SK-N-MC (cell line): Measurements from ENCODE around the gene CFAP119.

Experiments used
- EZH2 ChIP-seq: fragments of 200-600 bp; sonication (generic); IDR thresholded peaks from one replicate; pipeline ENCODE4 v1.6.1; 2017; ENCODE audit warnings: antibody characterized with exemption
- FOXP2 ChIP-seq: optimal IDR thresholded peaks from 2 replicates; pipeline ENCODE3; 2011; ENCODE audit warnings: mild to moderate bottlenecking, moderate library complexity; ENCODE audit not compliant: insufficient read depth; ENCODE audit errors: extremely low read length, control extremely low read depth
- POLR2AphosphoS5 ChIP-seq: IDR thresholded peaks from 2 replicates; pipeline ENCODE4 v1.6.1; 2012; ENCODE audit warnings: mild to moderate bottlenecking, low read depth, low read length, borderline replicate concordance

DNA sequence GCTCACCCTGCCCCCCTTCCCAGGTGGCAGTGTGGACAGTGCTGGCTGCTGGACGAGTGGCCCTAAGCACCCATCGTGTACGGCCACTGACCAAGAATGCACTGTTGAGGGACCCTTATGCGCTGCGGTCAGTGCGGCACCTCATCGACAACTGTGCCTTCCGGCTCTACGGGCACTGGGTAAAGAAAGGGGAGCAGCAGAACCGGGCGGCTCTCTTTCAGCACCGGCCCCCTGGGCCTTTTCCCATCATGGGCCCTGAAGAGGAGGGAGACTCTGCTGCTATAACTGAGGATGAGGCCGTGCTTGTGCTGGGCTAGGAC lies 5.1 kb downstream of the CFAP119 start:
- no peak; the same call in 1 of the 2 replicates for TF ChIP-seq POLR2AphosphoS5
- no peak for TF ChIP-seq EZH2
- TF ChIP-seq FOXP2 = no peak
